ENCODE measurements around the gene MAML3.

Gene MAML3

DNA sequence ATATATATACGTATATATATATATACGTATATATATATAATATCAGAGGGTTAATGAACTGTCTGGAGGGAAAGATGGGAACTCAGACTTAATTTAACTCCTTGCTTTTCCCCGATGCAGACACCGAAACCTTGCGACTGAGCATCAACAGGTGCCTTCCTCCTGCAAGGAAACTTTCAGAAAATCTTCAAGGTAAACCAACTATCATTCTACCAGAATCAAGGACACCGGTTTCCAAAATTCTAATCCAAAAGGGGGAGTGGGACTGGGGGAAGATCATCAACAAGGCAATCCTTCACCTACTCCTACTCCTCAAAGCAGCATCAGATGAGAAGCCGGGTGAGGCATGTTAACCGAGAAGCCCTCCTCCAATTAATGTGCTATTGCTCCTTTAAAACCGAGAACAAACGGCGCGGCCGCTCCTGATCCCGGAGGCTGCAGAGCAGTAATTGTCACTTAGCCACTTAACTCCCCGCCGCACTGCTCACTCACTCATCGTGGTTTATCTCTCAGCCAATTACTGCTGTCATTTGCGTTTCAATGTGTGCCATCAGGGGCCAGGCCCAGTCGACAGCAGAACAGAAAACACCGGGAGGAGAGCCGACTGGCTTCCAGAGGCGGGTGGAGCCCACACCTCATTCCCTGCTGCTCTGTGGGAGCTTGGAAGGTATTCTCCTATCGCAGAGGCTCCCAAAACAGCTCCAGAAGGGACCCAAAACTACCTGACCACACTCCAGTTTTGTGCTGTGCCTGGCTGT is 61.7 kb downstream of the MAML3 start:
- H3K4me3 ChIP-seq (ENCODE audit: low read depth in 1 of 2, low read length in 1 of 2) = peak overlapping the region in 1 of 2 experiments; percentile 22

DNA sequence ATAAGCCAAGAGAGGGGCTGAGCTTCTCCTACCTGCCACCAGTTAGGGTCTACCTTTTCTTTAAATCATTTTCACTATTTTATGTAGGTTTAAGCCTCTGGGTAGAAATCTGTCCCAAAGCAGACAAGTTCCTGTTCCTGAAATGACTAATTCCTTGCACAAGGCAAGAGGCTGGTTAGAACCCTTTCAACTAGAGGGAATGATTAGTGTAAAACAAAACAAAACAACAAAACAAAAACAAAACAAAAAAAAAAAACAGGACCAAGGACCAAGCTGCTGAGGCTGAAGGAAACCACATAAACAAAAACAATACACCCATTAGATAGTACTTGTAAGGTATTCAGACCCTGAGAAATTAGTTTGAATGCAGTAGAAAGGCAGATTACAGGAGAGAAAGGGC is 62.7 kb downstream of the MAML3 start:
- Histone ChIP-seq H3K4me1 (ENCODE audit: control insufficient read depth in 1 of 2, insufficient read depth in 1 of 2, low read depth in 1 of 2, low read length in 1 of 2) (peaks cover 54 to 57% of the 10 kb centered on the region in 2 experiments), H3K27me3 (no peaks in the 10 kb centered on the region), H3K36me3 (no peaks in the 10 kb centered on the region), H3K27ac (peak overlapping the region; percentile 65), H3K4me3 (ENCODE audit: low read depth in 1 of 2, low read length in 1 of 2) (no peak overlapping the region), H3K9me3 (no peaks in the 10 kb centered on the region)
- TF ChIP-seq, protein P1, sequence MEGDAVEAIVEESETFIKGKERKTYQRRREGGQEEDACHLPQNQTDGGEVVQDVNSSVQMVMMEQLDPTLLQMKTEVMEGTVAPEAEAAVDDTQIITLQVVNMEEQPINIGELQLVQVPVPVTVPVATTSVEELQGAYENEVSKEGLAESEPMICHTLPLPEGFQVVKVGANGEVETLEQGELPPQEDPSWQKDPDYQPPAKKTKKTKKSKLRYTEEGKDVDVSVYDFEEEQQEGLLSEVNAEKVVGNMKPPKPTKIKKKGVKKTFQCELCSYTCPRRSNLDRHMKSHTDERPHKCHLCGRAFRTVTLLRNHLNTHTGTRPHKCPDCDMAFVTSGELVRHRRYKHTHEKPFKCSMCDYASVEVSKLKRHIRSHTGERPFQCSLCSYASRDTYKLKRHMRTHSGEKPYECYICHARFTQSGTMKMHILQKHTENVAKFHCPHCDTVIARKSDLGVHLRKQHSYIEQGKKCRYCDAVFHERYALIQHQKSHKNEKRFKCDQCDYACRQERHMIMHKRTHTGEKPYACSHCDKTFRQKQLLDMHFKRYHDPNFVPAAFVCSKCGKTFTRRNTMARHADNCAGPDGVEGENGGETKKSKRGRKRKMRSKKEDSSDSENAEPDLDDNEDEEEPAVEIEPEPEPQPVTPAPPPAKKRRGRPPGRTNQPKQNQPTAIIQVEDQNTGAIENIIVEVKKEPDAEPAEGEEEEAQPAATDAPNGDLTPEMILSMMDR (IDR thresholded peaks at IDR 0.05) = no peak

More for the DNA sequence above, 61.7 kb downstream of the MAML3 start:
- peak overlapping the region; percentile 62 for H3K27ac ChIP-seq
- H3K36me3 ChIP-seq = no peaks in the 10 kb centered on the region
- H3K9me3 ChIP-seq = no peaks in the 10 kb centered on the region
- H3K27me3 ChIP-seq = no peaks in the 10 kb centered on the region
- H3K4me1 ChIP-seq (ENCODE audit: control insufficient read depth in 1 of 2, insufficient read depth in 1 of 2, low read depth in 1 of 2, low read length in 1 of 2) = peaks cover 64 to 66% of the 10 kb centered on the region in 2 experiments
- TF ChIP-seq, protein P1 (IDR thresholded peaks at IDR 0.05) = no peak

DNA sequence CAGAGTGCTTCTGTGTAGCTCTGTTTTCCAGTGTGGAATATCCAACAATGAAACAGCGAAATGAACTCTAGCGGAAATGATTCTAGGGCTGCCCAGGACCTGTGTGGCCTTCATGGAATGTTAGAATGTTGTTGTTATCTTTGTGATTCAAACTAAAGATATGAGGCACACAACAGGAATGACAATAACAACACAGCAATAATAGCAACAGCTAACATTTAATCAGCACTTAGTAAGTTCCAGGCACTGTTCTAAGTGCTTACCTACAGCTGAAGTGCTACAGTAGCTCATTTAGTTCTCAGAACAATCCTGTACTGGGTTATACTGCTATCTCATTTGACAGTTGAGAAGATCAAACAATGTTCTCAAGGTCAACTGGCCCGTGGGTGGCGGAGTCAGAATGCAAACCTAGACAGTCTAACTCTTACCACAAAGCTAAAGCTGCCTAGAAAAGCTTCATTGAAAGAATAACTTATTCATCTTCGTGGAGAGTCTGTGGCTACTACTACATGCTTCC is 63.7 kb downstream of the MAML3 start:
- Histone ChIP-seq H3K4me1 (ENCODE audit: control insufficient read depth in 1 of 2, insufficient read depth in 1 of 2, low read depth in 1 of 2, low read length in 1 of 2) (peaks cover 44 to 46% of the 10 kb centered on the region in 2 experiments), H3K4me3 (ENCODE audit: low read depth in 1 of 2, low read length in 1 of 2) (no peak overlapping the region), H3K27me3 (no peaks in the 10 kb centered on the region), H3K27ac (no peak overlapping the region), H3K9me3 (no peaks in the 10 kb centered on the region), H3K36me3 (no peaks in the 10 kb centered on the region)
- TF ChIP-seq, protein P1 (IDR thresholded peaks at IDR 0.05) = no peak

DNA sequence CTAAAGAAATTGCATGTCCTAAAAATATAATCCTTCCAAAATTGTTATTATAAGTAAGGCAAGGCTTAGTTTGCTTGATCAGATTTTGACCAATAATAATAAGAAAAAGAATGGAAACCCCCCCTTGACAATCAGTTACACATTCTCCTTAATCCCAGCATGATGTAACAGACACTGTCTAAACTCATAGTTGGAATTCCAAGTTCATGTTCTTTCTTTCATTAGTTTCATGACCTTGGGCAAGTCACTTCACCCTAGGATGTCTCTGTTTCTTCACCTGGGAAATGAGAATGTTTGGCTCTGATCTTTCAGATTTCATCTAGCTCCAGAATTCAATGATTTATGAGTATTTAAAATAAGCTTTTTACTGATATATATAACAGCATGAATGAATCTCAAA is 64.8 kb downstream of the MAML3 start:
- Histone ChIP-seq H3K27me3 (no peaks in the 10 kb centered on the region), H3K27ac (no peak overlapping the region), H3K4me3 (ENCODE audit: low read depth in 1 of 2, low read length in 1 of 2) (no peak overlapping the region), H3K4me1 (ENCODE audit: control insufficient read depth in 1 of 2, insufficient read depth in 1 of 2, low read depth in 1 of 2, low read length in 1 of 2) (peaks cover 33 to 36% of the 10 kb centered on the region in 2 experiments), H3K36me3 (no peaks in the 10 kb centered on the region), H3K9me3 (no peaks in the 10 kb centered on the region)
- TF ChIP-seq, protein P1 (IDR thresholded peaks at IDR 0.05) = no peak

DNA sequence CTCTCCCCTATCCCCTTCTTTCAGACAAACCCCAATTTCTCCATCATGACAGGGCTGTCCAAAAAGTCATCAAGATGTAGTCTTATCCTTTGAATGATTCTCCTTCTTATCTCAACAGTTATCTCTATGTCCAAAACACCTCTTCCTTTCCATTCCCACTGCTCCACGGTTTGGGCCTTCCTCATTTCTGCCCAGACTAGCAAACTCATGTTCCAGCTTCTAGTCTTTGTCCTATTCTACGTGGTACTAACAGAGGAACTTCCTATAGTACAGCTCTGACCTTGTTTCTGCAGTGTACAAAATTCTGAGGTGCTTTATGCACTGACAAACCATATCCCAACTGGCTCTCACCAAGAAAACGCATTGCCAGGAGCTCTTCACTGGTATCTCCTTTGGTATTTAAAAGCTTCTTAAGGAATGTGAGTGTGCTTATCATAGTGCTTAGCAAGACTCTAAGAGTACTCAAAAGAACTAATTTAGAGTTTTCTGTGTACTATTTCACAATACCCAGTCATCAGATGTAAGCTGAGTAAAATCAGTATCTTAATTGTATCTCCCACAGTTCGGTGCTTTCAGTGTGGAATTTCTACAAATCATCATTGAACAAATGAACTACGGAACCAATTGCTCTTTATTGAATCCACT is 65.5 kb downstream of the MAML3 start:
- Histone ChIP-seq H3K36me3 (no peaks in the 10 kb centered on the region), H3K4me3 (ENCODE audit: low read depth in 1 of 2, low read length in 1 of 2) (no peak overlapping the region), H3K9me3 (no peaks in the 10 kb centered on the region), H3K27ac (no peak overlapping the region), H3K27me3 (no peaks in the 10 kb centered on the region), H3K4me1 (ENCODE audit: control insufficient read depth in 1 of 2, insufficient read depth in 1 of 2, low read depth in 1 of 2, low read length in 1 of 2) (peaks cover 26 to 28% of the 10 kb centered on the region in 2 experiments)
- TF ChIP-seq, protein P1 (IDR thresholded peaks at IDR 0.05) = no peak
